SK-N-SH (cell line): ENCODE measurements around the gene ZNF784.

Source experiments
- CHD2 ChIP-seq: fragments of 150-350 bp; IDR thresholded peaks from 2 replicates; pipeline ENCODE4 v1.6.1; 2018; ENCODE audit warnings: low read length; ENCODE audit not compliant: partially characterized antibody
- GABPA ChIP-seq: IDR thresholded peaks from 2 replicates; pipeline ENCODE4 v1.4.0; 2012; ENCODE audit warnings: low read depth, mild to moderate bottlenecking
- GATA2 ChIP-seq: sonication (generic); formaldehyde crosslinking; IDR thresholded peaks from 2 replicates; pipeline ENCODE4 v1.5.0; 2020; ENCODE audit warnings: mild to moderate bottlenecking, missing genetic modification reagents
- MEF2A ChIP-seq: IDR thresholded peaks from 2 replicates; pipeline ENCODE4 v1.4.0; 2012; ENCODE audit warnings: low read depth, borderline replicate concordance
- MXI1 ChIP-seq: IDR thresholded peaks from 2 replicates; pipeline ENCODE4 v1.6.1; 2012; ENCODE audit warnings: mild to moderate bottlenecking, low read depth, low read length, improper control_type of control experiment
- NFIC ChIP-seq: IDR thresholded peaks from 2 replicates; pipeline ENCODE4 v1.4.0; 2012; ENCODE audit warnings: borderline replicate concordance
- POLR2AphosphoS5 ChIP-seq: IDR thresholded peaks from 2 replicates; pipeline ENCODE4 v1.6.1; 2012; ENCODE audit warnings: low read depth, low read length
- RAD21 ChIP-seq: IDR thresholded peaks from 2 replicates; pipeline ENCODE4 v1.6.1; 2012; ENCODE audit warnings: mild to moderate bottlenecking, low read length
- TAF1 ChIP-seq: IDR thresholded peaks from 2 replicates; pipeline ENCODE4 v1.6.1; 2012; ENCODE audit warnings: low read depth, mild to moderate bottlenecking, low read length, moderate library complexity, borderline replicate concordance
- TEAD4 ChIP-seq: IDR thresholded peaks from 2 replicates; pipeline ENCODE4 v1.4.0; 2012; ENCODE audit warnings: mild to moderate bottlenecking, borderline replicate concordance; ENCODE audit not compliant: insufficient read depth
- TF ChIP-seq, protein P1 (sequence below): IDR thresholded peaks from 2 replicates; pipeline ENCODE4; 2012
- TF ChIP-seq, protein P2 (sequence below): fragments of 200-600 bp; sonication (generic); IDR thresholded peaks from 2 replicates; pipeline ENCODE4 v1.6.1; 2017; ENCODE audit warnings: antibody characterized with exemption, mild to moderate bottlenecking, moderate library complexity

DNA sequence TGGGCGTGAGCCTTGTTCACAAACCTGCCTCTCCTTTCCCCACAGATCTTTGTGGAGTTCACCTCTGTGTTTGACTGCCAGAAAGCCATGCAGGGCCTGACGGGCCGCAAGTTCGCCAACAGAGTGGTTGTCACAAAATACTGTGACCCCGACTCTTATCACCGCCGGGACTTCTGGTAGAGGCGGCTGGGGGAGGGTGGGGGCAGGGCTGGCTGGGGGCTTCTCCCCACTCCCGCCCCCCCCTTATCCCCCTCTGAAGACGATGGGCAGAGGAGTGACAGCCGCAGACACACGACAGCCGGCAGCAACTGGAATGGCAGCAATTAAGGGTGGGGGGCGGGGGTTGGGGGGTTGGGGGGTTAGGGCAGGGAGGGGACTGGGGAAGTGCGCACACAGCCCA is 49.5 kb upstream of the ZNF784 start:
- TF ChIP-seq, protein P1, sequence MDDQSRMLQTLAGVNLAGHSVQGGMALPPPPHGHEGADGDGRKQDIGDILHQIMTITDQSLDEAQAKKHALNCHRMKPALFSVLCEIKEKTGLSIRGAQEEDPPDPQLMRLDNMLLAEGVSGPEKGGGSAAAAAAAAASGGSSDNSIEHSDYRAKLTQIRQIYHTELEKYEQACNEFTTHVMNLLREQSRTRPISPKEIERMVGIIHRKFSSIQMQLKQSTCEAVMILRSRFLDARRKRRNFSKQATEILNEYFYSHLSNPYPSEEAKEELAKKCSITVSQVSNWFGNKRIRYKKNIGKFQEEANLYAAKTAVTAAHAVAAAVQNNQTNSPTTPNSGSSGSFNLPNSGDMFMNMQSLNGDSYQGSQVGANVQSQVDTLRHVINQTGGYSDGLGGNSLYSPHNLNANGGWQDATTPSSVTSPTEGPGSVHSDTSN = no peak
- TF ChIP-seq, protein P2, sequence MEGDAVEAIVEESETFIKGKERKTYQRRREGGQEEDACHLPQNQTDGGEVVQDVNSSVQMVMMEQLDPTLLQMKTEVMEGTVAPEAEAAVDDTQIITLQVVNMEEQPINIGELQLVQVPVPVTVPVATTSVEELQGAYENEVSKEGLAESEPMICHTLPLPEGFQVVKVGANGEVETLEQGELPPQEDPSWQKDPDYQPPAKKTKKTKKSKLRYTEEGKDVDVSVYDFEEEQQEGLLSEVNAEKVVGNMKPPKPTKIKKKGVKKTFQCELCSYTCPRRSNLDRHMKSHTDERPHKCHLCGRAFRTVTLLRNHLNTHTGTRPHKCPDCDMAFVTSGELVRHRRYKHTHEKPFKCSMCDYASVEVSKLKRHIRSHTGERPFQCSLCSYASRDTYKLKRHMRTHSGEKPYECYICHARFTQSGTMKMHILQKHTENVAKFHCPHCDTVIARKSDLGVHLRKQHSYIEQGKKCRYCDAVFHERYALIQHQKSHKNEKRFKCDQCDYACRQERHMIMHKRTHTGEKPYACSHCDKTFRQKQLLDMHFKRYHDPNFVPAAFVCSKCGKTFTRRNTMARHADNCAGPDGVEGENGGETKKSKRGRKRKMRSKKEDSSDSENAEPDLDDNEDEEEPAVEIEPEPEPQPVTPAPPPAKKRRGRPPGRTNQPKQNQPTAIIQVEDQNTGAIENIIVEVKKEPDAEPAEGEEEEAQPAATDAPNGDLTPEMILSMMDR = no peak
- no peak for TF ChIP-seq RAD21
- no peak for TF ChIP-seq TAF1
- TF ChIP-seq NFIC = no peak
- no peak for TF ChIP-seq MXI1
- TF ChIP-seq POLR2AphosphoS5 = no peak
- TF ChIP-seq CHD2 = no peak
- no peak for TF ChIP-seq GATA2 (CRISPR knock-in tag)
- TF ChIP-seq MEF2A = no peak
- TF ChIP-seq GABPA = no peak
- no peak for TF ChIP-seq TEAD4
